NCI-H2107 treated with DMSO at 0.1 percent for 48 hours (cell line): ENCODE data around the gene GRIN2A.

Experiments used
- DNase-seq: peaks from one replicate; lab custom pipeline; 2025; ENCODE audit not compliant: unreplicated experiment; lab: John Stamatoyannopoulos, UW

The GRIN2A gene

GRCh38 chr16:9868606-9869149, 313.6 kb downstream of the GRIN2A start:
- DNase-seq, result no peak

GRCh38 chr16:9867176-9867575, 315.1 kb downstream of the GRIN2A start:
- DNase-seq, result no peak

- DNase-seq, result no peak
Measured at GRCh38 chr16:9864461-9864860, 317.8 kb downstream of the GRIN2A start.

GRCh38 chr16:9862327-9862726, 319.9 kb downstream of the GRIN2A start:
- DNase-seq, result no peak

- DNase-seq, result no peak
Measured at GRCh38 chr16:9860876-9861275, 321.4 kb downstream of the GRIN2A start.

GRCh38 chr16:9859701-9860327, 322.4 kb downstream of the GRIN2A start:
- no peak for DNase-seq

GRCh38 chr16:9854675-9855074, 327.6 kb downstream of the GRIN2A start:
- no peak for DNase-seq

- DNase-seq, result no peak
Measured at GRCh38 chr16:9852003-9852402, 330.2 kb downstream of the GRIN2A start.

- DNase-seq, result no peak
Measured at GRCh38 chr16:9850817-9851216, 331.4 kb downstream of the GRIN2A start.

GRCh38 chr16:9849697-9850245, 332.5 kb downstream of the GRIN2A start:
- no peak for DNase-seq

GRCh38 chr16:9847146-9847545, 335.1 kb downstream of the GRIN2A start:
- no peak for DNase-seq

- no peak for DNase-seq
Measured at GRCh38 chr16:9846362-9847099, 335.7 kb downstream of the GRIN2A start.

GRCh38 chr16:9845661-9846361, 336.4 kb downstream of the GRIN2A start:
- DNase-seq, result no peak

GRCh38 chr16:9844361-9844760, 337.9 kb downstream of the GRIN2A start:
- DNase-seq, result no peak

GRCh38 chr16:9843424-9844018, 338.7 kb downstream of the GRIN2A start:
- DNase-seq, result no peak

GRCh38 chr16:9840761-9841665, 341.2 kb downstream of the GRIN2A start:
- DNase-seq, result no peak

- DNase-seq, result no peak
Measured at GRCh38 chr16:9837481-9837880, 344.7 kb downstream of the GRIN2A start.

- no peak for DNase-seq
Measured at GRCh38 chr16:9836118-9836736, 346.0 kb downstream of the GRIN2A start.

- DNase-seq, result no peak
Measured at GRCh38 chr16:9827062-9827752, 355.0 kb downstream of the GRIN2A start.
